ENCODE measurements around the gene ASTN2. TPM values are rescaled to one million over a fixed set of nuclear protein-coding genes. Genes with fewer than 3 reads are reported as not detected.

The ASTN2 gene
- total RNA-seq, 2 experiments from 2014 or later = 1.7 to 4.2 TPM

DNA sequence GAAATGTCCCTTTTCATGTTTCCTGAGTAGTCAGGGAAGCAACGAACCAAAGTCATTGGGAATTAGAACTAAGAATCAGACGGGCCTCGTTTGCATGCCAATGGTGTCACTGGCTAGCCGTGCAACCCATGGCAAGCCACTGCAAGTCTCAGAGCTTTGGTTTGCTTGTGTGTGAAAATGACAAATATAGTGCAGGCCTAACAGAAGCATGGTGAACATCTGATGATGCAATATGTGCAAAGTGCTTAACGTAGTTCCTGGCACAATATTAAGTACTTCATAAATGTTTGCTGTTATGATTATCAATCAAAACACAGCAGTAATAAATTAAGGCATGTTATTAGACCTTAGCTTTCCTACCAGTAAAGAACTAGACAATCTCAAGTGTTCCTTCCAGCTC is 845.7 kb downstream of the ASTN2 start:
- no peak overlapping the region for H3K27ac ChIP-seq (ENCODE audit: low read depth, low read length, poor library complexity, severe bottlenecking)
- intact Hi-C loops (cut with micrococcal nuclease; ENCODE audit: unreplicated experiment) = no loop called here
- no peaks in the 10 kb centered on the region for H3K79me2 ChIP-seq (ENCODE audit: insufficient read depth, low read depth, low read length)
- H3K4me3 ChIP-seq (ENCODE audit: low read depth, low read length, poor library complexity, severe bottlenecking) = no peak overlapping the region
- H3K9me2 ChIP-seq (ENCODE audit: insufficient read depth, low read length) = no peaks in the 10 kb centered on the region
- no peaks in the 10 kb centered on the region for H3K4me1 ChIP-seq (ENCODE audit: insufficient read depth, low read length, poor library complexity, severe bottlenecking)
- H4K20me1 ChIP-seq (ENCODE audit: insufficient read depth, low read length) = no peaks in the 10 kb centered on the region
- no peak for TF ChIP-seq EZH2phosphoT487 (IDR thresholded peaks at IDR 0.05; ENCODE audit: borderline replicate concordance, low read depth, low read length)
- TF ChIP-seq, protein P1, sequence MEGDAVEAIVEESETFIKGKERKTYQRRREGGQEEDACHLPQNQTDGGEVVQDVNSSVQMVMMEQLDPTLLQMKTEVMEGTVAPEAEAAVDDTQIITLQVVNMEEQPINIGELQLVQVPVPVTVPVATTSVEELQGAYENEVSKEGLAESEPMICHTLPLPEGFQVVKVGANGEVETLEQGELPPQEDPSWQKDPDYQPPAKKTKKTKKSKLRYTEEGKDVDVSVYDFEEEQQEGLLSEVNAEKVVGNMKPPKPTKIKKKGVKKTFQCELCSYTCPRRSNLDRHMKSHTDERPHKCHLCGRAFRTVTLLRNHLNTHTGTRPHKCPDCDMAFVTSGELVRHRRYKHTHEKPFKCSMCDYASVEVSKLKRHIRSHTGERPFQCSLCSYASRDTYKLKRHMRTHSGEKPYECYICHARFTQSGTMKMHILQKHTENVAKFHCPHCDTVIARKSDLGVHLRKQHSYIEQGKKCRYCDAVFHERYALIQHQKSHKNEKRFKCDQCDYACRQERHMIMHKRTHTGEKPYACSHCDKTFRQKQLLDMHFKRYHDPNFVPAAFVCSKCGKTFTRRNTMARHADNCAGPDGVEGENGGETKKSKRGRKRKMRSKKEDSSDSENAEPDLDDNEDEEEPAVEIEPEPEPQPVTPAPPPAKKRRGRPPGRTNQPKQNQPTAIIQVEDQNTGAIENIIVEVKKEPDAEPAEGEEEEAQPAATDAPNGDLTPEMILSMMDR (conservative IDR thresholded peaks at IDR 0.05; ENCODE audit: low read length) = no peak
- H2AFZ ChIP-seq (ENCODE audit: low read length) = no peak overlapping the region
- BruUV-seq (replicated peaks) = no TSS peak
- CTCF ChIA-PET (ENCODE audit: unreplicated experiment) = no interaction called here
- DNase-seq (ENCODE audit: low spot score) = no peak
- POLR2A ChIA-PET = no interaction called here
- no peaks in the 10 kb centered on the region for H3K36me3 ChIP-seq (ENCODE audit: insufficient read depth, low read length)
- no peaks in the 10 kb centered on the region for H3K9me3 ChIP-seq (ENCODE audit: low read length)
- no peak overlapping the region for H3K4me2 ChIP-seq (ENCODE audit: low read length)

DNA sequence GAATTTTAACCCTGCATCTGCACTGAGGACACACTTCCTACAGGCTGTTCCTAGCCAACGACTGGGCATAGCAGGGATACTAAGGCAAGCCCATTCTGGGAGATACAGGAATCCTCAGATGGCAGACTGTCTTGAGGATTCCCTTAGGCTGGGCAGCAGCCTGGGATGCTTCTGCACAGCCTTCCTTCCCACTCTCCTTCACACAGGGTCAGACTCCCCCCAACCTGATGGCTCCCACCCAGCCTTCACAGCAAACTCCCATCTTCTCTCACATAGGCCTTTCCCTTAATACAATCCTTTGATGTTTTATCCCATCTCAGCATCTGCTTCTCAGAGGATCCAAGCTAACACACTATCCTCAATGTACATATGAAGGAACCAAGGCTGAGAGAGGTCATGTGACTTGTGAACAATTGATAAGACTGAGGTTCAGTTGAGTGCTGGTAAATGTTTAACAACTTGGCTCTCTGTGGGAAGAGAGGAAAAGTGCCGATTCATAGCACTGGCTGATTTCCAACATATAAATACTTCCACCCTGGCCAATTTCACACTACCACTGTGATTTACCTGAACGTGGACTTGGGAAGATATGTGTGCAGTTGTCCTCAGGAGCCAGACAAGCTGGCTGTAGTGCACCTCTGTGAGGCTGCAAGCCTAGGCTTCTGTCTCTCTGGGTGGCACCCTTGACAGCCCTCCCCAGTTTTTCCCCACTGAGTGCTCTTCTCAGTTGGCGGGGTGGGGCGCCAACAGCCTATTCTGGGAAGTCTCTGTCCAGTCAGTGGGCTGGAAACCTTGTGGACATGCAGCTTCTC is 848.0 kb downstream of the ASTN2 start:
- Histone ChIP-seq H3K4me2 (ENCODE audit: low read length) (no peak overlapping the region), H4K20me1 (ENCODE audit: insufficient read depth, low read length) (no peaks in the 10 kb centered on the region), H2AFZ (ENCODE audit: low read length) (no peak overlapping the region), H3K79me2 (ENCODE audit: insufficient read depth, low read depth, low read length) (no peaks in the 10 kb centered on the region), H3K9me2 (ENCODE audit: insufficient read depth, low read length) (no peaks in the 10 kb centered on the region), H3K4me1 (ENCODE audit: insufficient read depth, low read length, poor library complexity, severe bottlenecking) (no peaks in the 10 kb centered on the region), H3K27ac (ENCODE audit: low read depth, low read length, poor library complexity, severe bottlenecking) (no peak overlapping the region), H3K4me3 (ENCODE audit: low read depth, low read length, poor library complexity, severe bottlenecking) (no peak overlapping the region), H3K9me3 (ENCODE audit: low read length) (no peaks in the 10 kb centered on the region), H3K36me3 (ENCODE audit: insufficient read depth, low read length) (no peaks in the 10 kb centered on the region)
- no peak for DNase-seq (ENCODE audit: low spot score)
- no peak for TF ChIP-seq EZH2phosphoT487 (IDR thresholded peaks at IDR 0.05; ENCODE audit: borderline replicate concordance, low read depth, low read length)
- TF ChIP-seq, protein P1 (conservative IDR thresholded peaks at IDR 0.05; ENCODE audit: low read length) = no peak
- ChIA-PET CTCF (ENCODE audit: unreplicated experiment) (no interaction called here), POLR2A (no interaction called here)
- intact Hi-C loops (cut with micrococcal nuclease; ENCODE audit: unreplicated experiment) = no loop called here
- BruUV-seq (replicated peaks) = no TSS peak

DNA sequence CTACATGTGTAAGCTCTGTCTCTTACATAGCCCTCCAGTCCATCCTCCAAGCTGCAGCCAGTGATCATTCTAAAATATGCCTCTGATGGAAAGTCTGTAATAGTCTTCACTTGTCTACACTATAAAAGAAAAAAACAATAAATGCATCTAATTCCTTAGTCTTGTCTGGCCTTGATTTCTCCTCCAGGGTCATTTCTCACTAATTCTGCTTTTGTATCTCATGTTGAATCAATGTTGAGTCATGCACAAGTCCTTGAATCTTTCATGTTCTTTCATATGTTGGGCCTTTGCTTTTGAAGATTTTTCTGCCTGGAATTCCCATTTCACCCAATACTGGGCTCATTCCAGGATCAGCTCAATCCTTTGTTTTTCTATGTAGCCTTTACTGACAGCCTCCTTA is 848.9 kb downstream of the ASTN2 start:
- H3K4me2 ChIP-seq (ENCODE audit: low read length) = no peak overlapping the region
- TF ChIP-seq, protein P1 (conservative IDR thresholded peaks at IDR 0.05; ENCODE audit: low read length) = no peak
- no peak for TF ChIP-seq EZH2phosphoT487 (IDR thresholded peaks at IDR 0.05; ENCODE audit: borderline replicate concordance, low read depth, low read length)
- H3K9me3 ChIP-seq (ENCODE audit: low read length) = no peaks in the 10 kb centered on the region
- POLR2A ChIA-PET = no interaction called here
- intact Hi-C loops (cut with micrococcal nuclease; ENCODE audit: unreplicated experiment) = no loop called here
- BruUV-seq (replicated peaks) = no TSS peak
- no peaks in the 10 kb centered on the region for H3K36me3 ChIP-seq (ENCODE audit: insufficient read depth, low read length)
- no peaks in the 10 kb centered on the region for H3K4me1 ChIP-seq (ENCODE audit: insufficient read depth, low read length, poor library complexity, severe bottlenecking)
- no peaks in the 10 kb centered on the region for H3K79me2 ChIP-seq (ENCODE audit: insufficient read depth, low read depth, low read length)
- DNase-seq (ENCODE audit: low spot score) = no peak
- no peaks in the 10 kb centered on the region for H3K9me2 ChIP-seq (ENCODE audit: insufficient read depth, low read length)
- H4K20me1 ChIP-seq (ENCODE audit: insufficient read depth, low read length) = no peaks in the 10 kb centered on the region
- H3K4me3 ChIP-seq (ENCODE audit: low read depth, low read length, poor library complexity, severe bottlenecking) = no peak overlapping the region
- no peak overlapping the region for H2AFZ ChIP-seq (ENCODE audit: low read length)
- H3K27ac ChIP-seq (ENCODE audit: low read depth, low read length, poor library complexity, severe bottlenecking) = no peak overlapping the region
- CTCF ChIA-PET (ENCODE audit: unreplicated experiment) = no interaction called here
